ENCODE measurements around the gene CYB5RL.
"Not testable (repeated sequence)": the region's sequence is repeated elsewhere in the genome, so short reads cannot be mapped to it uniquely, and the experiment has no call there.

The CYB5RL gene

DNA sequence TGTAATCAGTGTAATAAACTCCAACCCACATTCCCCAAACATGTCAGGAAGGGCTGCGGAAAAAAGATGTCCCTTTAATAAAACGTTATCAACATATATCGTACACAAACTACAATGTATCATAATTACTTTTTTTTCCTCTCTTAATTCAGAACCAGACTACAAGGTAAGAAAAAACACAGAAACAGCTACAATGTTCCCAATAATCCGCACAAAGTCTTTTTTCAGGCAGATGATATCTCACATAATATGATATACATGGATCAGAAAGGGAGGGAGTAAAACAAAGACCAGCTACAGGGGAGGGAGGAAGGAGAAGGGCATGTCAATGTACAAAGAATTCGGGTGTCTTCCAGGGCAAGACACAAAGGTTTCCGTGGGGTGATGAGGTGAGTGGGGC lies 25.5 kb upstream of the CYB5RL start:
- no peak for DNase-seq

DNA sequence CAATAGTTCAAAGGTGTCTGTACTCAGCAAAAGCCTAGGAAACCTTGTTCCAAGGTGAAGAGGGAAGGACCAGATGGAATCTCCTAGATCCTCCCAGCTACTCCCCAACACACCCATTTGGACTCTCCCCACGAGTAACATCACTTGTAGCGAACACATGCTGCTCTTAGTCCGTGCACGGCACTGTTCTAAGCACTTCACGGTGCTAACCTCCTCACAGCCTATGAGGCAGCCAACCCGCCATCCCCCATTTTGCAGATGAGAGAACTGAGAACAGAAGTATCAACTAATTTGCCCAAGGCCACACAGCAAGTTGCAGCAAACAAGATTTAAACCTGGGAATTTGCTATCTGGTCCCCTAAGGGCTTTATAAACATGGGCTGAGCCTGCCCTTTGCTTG lies 24.4 kb upstream of the CYB5RL start:
- DNase-seq: no peak

DNA sequence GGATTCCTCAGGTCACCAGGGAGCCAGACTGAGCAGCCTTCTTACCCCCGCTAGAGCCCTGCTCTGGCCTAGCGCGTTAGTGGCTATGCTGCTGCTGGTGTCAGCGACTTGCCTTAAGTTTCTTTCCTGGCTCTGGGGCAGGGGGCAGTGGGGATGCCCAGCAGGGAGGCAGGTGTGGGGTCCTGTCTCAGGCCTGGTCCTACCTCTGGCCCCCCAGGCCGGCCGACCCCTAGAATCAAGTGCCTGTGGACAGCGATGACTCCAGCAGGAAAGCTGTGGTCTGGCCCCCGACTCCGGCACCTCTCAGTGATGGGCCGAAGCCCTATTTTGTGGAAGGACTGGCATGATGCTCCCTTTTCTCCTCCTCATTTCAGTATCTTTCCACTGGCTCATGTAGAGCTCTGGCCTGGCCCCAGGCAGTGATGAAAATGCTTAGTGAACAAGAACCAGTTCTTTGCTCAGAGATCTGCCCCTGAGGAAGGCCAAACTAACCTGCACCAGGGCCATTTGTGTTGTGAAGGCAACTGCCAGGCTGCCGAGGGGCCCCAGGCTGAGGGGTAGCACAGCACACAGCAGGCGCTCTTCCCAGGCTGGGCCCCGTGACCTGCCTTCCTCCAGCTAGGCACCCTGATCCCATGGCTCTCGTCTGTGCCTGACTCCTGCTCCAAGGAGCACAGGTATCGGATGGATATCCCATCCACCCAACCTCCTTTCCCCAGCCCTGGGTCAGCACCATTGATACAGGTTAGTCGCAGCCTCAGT lies 23.8 kb upstream of the CYB5RL start:
- DNase-seq: no peak

DNA sequence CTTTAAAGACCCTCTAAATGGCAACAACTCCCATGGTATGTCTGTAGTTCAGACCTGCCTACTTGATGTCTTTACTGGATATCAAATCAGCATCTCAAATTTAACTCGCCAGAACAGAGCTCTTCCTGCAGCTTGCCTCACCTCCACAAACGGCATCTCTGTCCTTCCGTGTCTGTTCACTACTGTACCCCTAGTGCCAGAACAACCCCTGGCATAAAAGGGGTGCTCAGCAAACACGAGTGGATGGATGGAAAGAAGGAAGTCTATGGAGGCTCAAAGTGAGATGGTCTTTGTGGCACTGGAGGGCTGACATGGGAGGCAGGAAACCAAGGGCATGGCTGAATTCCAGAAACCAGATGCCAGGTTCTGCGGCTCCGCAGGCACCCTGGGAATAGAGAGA lies 22.9 kb upstream of the CYB5RL start:
- no peak for DNase-seq

DNA sequence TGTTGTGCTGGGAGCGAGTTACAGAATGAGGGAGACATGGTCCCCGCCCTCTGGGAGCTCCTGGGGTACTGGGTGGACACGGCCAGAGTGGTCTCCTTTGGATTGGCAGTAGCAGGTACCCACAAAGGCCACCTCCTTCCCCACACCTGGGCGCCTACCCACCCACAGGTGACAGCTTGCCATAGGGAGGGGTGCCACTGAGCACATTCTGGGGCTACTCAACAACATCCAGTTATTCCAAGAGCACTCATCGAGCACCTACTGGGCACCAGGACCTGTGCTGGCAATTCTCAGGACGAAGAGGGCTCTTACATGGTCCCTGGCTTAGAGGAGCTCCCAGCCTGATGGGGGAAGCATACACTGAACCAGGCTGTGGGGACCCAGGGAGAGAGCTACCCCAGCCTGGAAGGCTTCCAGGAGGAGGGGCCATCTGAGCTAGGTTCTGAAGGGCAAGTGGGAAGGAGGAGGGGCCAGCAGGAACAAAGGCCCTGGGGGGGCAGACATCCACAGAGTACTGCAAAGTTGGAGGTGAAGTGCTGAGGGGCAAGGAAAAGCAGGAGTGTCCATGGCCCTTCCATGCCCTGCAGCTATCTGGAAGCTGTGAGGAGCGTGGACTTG lies 22.1 kb upstream of the CYB5RL start:
- no peak for DNase-seq

DNA sequence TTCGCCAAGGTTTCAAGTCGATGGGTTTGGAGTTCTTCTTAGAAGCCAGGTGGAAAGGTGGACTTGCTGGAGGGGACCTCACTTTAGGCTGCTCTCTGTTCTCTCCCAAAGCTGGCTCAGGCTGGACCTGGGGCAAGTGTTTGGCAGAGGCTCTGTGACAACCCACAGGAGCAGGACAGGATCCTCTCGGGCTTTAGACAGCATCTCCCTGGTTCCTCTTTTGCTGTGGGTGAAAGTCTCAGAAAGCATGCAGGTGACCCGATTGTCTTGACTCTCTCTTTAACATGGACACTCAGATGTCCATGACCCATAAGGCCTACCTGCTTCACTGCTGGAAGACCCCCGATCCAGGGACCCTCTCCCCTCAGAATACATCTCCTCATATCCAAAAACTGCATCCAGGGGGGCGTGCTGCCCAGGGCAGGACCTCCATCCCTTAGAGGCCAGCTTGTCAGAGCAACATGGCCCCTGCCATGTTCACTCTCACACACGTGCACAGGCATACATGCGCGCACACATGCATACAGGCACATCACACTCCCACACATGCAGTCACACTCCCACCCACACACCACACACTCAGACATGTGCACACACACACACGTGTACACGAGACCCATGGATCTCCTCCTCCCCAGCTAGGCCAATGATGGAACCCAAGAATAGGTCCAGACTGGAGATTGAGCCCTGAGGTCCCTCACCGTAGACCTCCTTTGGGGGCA lies 21.4 kb upstream of the CYB5RL start:
- no peak for DNase-seq

DNA sequence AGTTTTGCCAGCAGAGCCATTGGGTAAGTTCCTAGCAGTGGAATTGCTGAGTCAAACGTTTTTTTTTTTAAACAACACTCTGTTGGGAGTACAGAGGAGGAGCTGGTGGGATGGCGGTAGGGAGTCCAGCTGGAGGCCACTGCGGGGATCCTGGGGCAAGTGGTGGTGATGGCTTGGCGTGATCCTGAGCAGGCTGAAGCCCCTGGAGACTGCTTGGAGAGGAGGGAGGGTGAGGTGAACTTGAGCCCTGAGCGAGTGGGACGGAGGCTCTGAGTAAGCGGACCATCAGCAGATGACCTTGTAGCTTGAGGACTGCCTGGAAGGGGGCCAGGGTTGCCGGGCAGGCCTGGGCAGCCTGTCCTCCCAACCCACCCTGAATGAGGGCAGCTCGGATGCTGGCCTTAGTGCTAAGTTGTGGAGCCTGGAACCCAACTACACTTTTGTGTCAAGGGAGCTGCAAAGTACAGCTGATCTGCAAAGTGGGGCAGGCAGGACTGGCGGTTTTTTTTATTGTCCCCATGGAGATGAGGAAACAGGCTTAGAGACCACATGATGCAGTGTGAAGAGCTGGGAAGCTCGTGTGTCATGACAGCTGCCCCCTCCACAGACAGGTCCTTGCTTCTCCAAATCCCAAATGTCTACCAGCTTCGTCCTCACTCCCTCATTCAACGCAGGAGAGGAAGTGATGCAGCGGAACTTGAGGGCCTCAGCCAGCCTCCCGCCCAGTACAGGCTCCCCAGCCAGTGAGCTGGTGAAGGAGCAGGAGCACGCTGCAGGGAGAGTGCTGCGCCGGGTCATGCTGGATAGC lies 20.4 kb upstream of the CYB5RL start:
- peak; percentile 67 for DNase-seq

DNA sequence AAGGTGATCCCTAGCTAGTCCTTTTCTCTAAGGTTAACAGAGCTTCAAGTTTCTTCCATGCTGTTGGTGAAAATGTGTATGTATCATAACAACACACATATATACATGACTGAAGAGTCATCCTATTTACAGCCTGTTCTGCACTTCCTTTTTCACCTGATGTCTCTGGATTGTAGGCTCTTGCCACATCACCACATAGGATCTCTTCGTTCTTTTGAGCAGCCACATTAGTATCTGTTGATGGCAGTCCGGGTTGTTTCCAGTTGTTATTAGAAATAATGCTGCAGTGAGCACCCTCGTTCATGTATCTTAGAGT lies 19.8 kb upstream of the CYB5RL start:
- no peak for DNase-seq

DNA sequence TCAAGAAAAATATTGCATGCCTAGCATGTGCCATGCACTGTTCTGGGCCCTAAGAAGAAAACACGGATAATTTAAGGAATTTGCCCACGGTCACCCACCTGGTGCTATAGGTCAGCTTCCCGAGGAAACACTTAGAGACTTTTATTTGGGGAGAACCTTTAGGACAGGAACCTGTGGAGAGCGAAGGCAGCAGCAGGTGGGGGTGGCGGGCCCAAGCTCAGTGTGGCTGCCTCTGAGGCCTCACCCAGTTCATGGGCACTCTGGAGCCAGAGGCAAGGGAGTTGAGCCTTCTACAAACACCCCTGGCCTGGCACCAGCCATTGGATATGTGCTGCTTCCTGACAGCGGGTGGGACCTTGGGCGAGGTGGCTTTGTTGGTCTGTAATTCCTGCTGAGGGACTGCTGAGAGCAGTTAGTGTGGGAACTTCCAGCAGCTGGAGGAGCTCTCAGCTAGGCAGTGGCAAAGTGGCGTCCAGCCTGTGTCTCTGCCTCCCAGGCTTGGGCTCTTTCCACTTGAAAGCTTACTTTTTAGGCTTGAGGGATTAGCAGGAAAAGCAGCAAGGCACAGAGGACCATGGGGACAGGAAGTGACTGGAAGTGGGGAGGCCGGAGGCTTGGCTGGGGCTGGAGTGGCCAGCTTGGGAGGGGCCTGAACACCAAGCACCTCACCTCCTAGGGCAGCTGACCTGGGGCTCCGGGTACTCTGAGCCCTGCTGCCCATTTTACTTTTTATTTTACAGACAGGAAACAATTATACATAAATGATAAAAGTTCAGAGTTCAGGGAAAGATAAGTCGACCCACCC lies 19.3 kb upstream of the CYB5RL start:
- peak; percentile 40 for DNase-seq

DNA sequence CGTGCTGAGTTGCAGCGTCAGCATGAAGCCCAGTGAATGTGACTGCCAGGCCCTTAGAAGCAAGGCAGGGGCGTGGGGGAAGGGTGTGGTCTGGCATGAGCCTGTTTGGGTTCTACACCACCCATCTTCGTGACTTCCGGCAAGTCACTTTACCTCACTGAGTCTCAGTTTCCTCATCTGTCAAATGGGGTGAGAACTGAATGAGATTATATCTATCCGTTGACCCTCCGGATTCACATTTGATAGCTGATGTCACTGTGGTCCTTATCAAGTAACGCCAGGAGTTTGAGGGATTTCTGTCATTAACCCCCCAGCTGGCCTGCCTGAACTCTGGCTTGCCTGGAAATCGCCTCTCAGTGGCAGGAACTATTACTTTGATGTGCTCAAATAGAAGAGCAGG lies 15.7 kb upstream of the CYB5RL start:
- no peak for DNase-seq

DNA sequence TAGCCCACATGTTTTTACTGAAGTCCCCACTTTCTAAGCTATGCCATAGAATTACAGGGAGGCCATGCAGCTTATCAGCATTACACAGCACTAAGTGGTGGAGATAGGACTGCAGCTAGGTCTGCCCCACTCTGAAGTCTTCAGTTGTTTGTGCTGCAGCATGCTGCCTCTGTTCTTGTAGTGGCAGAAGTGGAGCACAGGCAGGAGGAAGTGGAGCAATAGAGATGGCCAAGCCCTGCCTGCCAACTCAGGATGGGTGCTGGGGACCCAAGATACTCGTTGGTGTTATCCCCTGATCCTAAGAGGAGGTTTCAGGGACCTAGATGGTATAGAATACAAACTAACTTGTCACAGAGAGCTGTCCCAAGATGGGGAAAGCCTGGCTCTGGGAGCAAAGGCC lies 13.0 kb upstream of the CYB5RL start:
- DNase-seq: no peak

DNA sequence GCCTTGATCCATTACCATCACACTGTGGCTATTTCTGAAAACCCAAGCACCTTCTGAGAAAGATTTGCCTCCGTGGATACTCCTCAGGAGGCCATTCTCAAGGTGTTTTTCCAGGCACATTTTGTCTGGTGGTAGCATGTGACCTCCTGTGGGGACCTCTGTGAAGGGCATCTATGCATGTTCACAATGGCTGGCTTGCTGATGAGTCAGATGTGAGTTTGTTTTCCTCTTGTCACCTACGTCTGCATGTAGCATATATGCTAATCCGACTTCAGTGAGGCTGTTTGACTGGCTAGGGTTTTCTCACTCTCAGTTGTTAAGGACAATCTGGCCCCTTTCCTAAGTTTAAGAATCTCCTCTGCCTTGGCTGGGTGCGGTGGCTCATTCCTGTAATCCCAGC lies 8.1 kb upstream of the CYB5RL start:
- not testable (repeated sequence) for DNase-seq

DNA sequence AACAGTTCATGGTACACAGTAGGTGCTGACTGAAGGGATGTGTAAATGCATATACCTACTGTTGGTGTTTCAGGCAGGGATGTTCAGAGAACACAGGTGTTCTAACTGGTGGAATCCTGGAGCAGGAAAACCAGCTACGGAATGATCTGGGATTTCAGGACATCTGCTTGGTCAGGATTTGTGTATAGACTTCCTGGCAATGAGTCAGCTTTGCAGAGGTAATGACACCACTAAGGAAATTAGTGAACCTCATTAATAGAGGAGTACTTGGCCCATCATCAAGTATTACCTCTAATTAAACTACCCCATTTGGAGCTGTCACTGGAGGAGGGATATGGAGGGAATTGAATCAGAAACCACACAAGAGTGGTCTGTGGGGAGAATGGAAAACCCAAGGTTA lies 7.5 kb upstream of the CYB5RL start:
- DNase-seq: no peak

DNA sequence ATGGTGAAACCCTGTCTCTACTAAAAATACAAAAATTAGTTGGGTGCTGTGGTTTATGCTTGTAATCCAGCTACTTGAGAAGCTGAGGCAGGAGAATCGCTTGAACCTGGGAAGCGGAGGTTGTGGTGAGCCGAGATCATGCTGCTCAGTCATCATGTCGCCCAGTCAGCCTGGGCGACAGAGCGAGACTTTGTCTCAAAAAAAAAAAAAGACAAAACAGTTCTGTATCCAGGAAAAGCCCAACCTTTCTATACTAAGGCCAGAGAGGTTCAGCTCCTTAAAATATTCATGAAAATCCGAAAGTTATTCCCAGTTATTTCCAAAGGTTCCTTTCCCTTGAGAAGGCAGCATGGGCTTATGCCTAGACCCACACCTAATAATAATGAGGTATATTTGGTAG lies 4.4 kb upstream of the CYB5RL start:
- no peak for DNase-seq

DNA sequence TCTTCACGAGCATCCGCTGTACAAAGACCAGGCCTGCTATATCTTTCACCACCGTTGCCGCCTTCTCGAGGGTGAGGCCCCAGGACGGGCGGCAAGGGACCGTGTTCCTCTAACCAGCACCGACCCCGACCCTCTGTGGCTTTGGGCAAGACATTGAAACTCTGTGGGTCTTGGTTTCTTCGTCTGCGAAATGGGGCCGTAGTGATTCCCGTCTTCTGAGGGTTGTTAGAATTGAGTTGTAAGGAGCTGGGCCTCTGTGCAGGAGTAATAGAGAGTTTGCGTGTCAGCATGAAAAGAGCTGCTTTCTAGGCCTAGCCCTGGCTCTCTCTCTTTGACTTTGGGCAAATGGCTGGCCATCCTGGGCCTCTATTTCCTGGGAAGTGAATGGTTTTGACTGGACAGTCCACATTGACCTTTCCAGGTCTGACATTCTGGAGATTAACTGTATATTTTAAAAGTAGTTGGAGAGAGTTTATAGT lies 728 bp upstream of the CYB5RL start:
- DNase-seq: no peak

DNA sequence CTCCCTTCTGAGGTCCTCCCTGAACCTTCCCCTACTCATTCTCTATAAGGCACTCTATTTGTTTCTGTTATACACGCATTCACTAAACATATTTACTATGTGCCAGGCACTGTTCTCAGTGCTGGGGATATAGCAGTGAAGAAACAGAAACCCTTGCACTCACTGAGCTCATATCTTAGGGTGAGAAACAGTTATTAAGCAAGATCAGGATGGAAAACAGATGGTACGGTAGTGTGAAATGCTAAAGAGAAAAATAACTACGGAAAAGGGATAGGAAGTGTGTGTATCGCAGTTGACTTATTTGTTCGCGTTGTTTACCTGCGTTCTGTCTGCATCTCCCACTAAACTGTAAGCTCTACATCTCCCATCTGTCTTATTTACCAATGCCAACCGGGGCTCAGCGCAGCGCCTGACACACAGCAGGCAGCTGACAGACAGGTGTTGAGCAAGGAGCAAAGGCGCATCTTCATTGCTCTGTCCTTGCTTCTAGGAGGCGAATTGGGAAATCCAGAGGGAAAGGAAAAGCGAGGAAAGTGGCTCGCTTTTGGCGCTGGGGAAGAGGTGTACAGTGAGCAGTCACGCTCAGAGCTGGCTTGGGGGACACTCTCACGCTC lies 572 bp downstream of the CYB5RL start:
- no peak for DNase-seq

DNA sequence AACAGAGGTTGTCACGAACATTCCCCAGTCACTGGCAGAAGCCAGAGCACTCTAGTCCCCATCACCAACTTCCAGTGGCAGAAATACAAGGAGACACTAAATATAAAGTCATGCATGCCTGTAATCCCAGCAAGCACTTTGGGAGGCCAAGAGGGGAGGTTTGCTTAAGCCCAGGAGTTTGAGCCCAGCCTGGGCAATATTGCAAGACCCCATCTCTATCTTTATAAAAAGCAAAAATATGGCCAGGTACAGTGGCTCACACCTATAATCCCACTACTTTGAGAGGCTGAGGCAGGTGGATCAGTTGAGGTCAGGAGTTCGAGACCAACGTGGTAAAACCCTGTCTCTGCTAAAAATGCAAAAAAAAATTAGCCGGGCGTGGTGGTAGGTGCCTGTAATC lies 6.4 kb downstream of the CYB5RL start:
- no peak for DNase-seq

DNA sequence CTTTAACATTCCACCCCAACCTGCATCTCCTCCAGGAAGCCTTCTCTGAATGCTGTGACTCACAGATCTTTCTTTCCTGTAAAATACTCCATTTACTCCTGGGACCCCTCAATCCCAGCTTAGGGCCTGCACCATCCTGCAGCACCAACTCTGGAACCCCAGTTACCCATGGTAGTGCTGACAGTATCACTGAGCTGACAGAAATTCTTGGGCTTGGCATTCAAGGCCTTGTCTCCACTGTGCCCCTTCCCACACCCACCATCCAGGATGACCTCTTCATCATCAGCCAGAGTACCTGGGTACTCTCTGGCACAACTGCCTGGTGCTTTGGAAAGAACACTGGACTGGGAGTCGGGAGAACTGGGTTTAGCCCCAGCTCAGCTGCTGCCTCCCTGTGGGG lies 8.3 kb downstream of the CYB5RL start:
- no peak for DNase-seq

DNA sequence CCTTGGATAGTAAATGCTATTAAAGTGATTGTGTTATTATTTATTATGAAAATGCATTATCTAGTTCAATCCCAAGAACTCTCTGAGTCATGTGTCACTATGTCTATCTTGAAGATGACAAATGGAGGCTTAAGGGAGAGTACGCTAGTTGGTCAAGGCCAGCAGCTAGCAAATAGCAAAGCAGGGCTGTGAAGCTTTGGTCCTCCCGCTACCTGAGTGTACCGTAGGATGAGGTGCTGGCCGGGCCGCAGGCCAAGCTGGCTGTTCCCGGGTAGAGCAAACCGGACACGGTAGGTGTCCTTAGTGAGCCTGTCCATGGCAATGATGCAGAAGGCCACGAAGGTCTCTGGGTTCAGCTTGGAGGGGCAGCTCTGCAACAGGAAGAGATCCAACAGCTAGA lies 9.3 kb downstream of the CYB5RL start:
- DNase-seq: no peak

DNA sequence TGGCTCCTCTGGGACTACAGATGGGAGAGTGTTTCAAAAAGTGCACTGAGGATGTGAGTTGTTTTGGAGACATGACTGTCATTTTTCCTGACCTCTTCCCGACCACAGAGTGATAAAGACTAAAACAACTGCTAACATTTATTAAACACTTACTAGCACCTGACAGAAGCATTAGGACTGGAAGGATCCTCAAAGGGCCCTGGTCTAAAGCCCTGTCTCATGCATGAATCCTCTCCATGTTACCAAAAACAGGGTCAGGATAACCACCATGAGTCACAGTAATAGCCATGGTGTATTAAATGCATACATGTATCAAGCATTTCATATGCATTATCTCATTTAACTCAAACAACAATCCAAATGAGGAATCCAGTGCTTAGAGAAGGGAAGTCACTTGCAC lies 11.5 kb downstream of the CYB5RL start:
- DNase-seq: no peak

DNA sequence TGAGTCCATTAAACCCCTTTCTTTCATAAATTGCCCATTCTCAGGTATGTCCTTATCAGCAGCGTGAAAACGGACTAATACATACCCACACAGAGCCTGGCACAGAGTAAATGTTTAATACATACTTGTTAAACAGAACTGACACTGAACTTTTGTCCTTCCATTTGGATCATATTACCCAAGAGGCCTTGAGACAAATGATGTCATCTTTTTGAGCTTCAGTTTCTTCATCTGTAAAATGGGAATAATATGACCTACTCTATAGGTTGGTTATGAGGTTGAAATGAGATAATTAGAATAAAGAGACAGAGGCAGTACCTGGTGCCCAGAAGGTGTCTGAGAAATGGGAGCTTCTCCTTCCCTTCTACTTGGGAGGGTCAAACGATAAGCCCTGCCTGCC lies 13.8 kb downstream of the CYB5RL start:
- DNase-seq: no peak

DNA sequence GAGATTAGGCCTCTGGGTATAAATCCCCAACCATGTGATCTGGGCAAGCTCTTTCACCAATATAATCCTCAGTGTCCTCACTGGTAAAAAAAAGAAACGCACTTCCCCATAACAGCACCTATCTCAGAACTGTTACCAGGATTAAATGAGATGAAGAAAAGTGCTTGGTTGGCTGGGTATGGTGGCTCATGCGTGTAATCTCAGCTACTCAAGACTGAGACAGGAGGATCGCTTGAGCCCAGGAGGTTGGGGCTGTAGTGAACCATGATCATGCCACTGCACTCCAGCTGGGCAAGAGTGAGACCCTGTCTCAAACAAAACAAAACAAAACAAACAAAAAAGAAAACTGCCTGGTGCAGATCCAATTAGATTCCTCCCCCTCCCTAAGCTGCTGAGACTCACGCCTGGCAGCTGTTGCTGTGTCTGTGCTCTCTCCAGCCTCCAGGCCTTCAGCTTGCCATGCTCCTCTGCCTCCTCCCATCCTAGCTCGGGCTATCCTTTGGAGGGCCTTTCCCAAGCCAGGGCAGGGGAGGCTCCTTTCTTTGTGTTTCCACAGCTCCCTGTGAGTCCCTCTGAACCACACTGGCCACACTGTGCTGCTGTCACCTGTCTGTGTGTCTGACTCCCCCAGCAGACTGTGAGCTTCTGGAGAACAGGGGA lies 19.0 kb downstream of the CYB5RL start:
- no peak for DNase-seq
